Activated CD8-positive, alpha-beta memory T cell treated with anti-CD3 and anti-CD28 coated beads, Interleukin-2, amount 50 U/mL, for 24 hours (primary cell): Measurements from ENCODE around the gene OPHN1.
"Not testable (repeated sequence)": the region's sequence is repeated elsewhere in the genome, so short reads cannot be mapped to it uniquely, and the experiment has no call there.

ENCODE experiments used
- DNase-seq: peaks from one replicate; pipeline ENCODE4 v3.0.0-alpha.2; 2020; ENCODE audit errors: extremely low read depth

OPHN1 gene

DNA sequence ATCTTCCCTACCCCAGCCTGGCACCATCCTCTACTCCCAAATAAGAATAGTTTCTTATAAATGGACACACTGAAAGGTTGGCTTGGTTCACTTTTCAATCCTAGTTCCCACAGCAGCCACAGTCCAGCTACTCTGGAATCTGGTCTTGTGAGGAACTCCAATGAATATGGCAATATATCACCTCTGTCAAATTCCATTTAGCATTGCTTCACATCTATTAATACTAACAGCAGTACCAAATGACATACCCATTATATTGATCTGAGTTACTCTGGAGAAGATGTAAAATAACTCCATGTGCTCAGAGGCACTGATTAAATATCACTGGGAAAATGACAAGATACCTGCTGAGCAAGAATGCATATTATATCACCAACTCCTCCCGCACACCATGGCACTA lies 8.6 kb downstream of the OPHN1 start:
- DNase-seq = no peak

DNA sequence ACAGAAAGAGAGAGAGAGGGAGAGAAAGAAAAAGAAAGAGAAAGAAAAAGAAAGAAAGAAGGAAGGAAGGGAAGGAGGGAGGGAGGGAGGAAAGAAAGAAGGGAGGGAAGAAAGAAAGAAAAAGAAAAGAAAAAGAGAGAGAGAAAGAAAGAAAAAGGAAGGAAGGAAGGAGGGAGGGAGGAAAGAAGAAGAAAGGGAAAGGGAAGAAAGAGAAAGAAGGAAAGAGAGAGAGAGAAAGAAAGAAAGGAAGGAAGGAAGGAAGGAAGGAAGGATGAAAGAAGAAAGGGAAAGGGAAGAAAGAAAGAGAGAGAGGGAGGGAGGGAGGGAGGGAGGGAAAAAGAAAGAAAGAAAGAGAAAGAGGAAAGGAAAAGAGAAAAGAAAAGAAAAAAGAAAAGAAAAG lies 10.8 kb downstream of the OPHN1 start:
- DNase-seq = no peak

DNA sequence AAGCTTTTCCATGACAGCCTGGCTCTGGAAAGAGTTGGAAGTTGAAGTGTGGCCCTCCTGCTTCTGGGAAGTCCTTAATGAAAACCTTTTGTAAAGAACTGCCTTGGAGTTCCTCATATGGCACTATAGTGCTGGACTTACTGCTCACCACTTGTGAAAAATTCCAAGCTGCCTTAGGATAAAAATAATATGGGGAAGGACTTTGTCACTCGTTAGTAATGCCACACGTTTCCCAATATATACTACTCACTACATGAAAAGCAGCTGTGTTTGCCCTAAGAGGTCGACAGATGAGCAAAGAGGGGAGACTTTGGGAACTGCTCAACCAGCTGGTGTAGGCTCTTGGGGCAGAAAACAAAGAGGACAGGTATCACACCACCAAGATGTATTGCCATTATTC lies 11.7 kb downstream of the OPHN1 start:
- DNase-seq = no peak

DNA sequence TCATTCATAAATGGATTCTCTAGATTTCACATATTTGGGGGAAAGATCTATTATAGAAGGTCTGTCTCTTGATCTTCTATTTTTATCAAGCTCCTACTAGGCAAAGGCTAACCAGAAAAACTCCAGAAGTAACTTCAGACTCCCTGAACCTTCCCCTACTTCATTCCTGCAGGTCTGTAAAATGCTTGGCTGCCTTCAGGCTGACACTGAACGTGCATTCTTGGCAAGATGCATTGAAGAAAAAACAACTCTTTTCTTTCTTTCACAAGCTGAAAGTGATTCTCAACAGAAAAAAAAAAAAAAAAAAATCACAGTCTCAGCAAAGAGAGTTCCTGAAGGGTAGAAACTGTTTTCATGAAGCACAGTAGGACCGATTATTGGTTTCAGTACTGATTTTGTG lies 12.7 kb downstream of the OPHN1 start:
- DNase-seq = no peak

DNA sequence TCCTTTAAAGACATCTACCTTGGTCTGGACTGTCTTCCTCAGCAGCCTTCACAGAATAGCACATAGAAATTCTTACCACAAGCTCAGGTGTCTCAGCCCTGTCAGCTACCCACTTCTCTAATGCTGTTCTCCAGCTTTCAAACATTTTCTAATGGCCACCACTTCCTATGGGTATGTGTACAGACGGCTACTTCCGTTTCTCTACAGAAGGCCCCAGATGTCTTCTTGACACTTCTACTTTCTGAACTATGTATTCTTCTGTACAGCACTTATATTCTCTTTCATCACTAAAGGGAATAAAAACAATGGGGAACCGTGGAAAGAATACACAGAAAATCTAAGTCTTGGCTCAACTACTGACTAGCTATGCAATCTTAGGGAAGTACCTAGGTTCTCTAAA lies 13.3 kb downstream of the OPHN1 start:
- no peak for DNase-seq

DNA sequence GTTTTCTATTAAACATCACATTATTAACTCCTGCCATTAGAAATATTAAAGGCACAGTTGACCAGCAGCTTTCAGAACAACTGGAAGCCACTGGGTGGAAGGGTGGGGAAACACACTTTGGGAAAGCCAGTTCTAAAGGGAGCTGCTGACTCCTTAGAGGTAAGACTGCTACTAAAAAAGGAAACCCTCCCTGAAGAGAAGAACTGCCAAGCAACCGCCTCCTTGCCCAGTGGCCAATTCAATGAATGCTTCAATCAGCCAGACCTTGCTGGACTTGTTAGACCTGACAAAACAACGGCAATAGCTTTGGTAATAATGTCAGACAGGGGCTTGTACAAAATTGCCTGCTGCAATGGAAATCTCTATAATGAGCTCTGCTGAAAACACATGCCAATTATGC lies 15.6 kb downstream of the OPHN1 start:
- no peak for DNase-seq

DNA sequence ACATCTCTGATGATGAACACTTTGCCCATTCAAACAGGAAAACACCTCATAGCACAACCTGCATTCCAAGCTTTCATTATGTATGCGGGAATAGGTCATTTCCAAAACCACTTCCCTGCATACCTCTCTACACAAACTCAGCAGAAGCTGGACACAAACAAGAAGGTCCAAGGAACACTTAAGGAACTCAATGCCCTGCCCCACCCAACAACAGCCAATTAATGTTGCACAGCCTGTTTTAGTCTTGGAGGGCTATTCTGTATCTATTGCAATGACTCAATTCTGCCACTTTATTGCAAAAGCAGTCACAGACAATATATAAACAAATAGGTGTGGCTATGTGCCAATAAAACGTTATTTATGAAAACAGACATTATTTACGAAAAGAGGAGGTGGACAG lies 16.7 kb downstream of the OPHN1 start:
- no peak for DNase-seq

DNA sequence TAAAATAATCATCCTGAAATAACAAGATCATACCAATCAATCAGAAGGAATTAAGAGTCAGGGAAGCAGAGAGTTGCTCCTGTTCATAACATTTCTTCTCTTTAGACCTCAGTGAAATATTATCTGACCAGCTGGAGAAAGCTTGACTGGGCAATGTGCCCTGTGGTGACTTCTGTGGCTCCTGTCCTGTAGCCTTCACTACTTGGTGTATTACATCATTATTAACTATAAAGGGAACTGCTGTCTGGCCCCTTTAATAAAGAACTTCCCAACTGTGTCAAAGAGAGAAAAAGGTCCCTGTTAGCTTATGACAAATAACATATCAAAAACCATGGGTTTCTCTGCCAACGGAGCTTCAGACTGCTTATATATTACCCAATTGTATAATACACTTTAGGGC lies 18.0 kb downstream of the OPHN1 start:
- no peak for DNase-seq

DNA sequence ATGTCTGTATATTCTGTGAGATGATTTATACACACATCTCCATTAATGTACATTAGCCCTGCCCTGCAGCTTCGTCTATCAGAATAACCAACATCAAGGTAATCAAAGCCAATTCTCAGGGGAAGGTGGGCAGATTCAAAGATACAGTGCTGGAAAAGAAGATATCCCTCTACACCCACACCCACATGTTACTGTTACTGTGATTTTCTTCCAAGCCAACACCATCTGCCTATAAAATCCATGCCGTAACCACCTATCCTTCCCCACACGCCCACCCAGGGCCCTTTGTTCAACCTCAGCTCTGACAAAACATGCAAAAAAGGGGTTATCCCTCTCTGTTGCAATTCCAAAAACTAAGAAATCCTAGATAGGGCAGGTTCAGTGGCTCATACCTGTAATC lies 20.0 kb downstream of the OPHN1 start:
- DNase-seq = no peak

DNA sequence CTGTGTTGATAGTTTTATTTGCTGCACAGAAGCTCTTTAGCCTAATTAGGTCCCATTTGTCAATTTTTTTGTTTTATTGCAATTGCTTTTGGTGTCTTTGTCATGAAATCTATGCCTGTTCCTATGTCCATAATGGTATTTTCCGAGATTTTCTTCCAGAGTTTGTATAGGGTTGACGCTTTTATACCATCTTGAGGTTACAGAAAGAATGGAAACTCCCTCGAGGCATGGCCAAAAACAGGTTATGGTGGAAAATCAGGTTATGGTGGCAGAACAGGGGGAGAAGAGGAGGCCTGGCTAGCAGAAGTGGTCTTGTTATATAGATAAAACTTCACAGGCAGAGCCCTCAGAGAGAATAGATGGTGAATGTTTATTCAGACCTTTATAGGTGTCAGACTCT lies 21.6 kb downstream of the OPHN1 start:
- DNase-seq = no peak

DNA sequence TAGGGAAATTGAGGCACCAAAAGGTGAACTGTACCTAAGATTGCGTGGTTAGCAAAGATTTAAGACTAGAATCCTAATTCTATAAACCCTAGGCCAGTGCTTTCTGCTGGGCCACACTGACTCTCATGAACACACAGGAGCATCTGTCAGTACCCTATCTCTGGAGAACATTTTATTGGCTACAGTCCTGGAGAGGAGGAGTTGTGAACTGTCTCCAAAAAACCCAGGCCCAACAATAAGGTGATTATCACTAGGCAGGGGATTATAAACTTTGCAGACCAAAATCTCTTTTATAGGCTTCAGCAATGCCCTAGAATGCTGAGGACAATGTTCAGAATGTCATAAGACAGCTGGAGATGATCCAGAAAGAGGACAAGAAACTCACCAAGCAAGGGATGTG lies 24.1 kb downstream of the OPHN1 start:
- no peak for DNase-seq

DNA sequence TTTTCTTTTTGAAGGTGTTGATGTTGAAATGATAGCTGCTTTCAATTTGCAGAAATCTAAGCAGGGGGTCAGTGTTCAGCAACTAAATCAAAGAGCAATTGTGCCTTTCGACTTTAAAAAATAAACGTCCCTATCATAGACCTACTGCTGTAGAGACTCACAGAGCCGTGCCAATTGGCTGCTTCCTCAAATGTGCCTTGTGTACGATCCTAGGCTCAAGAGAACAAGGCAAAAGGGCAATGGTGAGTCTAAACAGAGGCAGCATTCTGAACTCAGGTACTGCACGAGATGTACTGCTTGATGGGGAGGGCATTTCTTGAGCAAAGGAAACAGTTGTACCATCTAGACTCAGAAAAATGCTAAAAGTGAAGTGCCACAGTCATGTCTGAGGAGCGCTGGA lies 29.8 kb downstream of the OPHN1 start:
- no peak for DNase-seq

DNA sequence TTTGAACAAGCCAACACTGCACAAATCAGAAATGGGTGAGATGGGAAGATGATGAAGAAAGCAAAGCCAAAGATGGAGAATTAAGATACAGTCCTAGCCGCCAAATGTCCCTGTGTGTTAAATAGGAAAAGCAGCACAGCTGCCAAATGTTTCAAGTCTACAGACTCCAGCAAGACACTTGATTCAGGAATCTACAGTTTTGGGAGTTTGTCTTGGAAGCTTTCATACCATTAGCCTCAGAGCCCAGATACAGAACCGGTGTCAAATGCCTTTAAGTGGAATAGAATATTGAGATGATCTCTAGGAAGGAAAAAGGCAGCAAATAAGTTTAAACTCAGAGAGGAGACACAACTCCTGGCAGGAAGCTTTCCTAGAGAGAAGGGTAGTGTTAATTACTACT lies 30.3 kb downstream of the OPHN1 start:
- no peak for DNase-seq

DNA sequence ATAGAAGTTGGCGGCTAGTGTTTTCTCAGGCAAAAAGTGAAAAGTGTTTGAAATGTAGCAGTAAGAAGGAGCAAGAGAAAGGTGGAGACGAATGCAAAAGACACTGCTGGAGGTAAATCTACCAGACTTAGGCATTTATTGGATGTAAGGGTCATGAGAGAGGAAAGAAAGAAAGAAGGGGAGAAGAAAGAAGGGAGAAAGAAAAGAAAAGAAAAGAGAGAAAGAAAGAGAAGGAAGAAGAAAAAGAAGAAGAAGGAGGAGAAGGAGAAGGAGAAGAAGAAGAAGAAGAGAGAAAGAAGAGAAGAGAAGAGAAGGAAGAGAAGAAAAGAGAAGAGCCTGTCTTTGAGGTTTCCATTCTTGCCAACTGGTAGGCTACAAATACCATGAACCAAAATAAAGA lies 31.2 kb downstream of the OPHN1 start:
- DNase-seq = no peak

DNA sequence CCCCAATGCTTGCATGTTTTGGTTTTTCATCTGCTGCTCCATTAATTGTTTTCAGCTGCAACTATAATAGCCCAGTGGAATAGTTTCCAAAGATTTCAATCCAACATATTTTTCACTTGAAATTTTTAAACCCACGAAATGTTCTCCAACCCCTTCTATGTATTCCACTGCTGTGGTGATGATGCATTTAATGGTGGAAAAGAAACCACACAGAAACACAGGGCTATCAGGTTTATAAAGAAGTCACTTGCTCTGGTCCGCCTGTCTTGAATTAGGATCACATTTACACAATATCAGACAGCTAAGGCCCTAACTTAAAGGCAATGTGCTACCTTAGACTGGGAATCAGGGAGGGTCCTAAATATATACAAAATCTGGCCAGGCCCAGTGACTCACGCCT lies 35.0 kb downstream of the OPHN1 start:
- no peak for DNase-seq

DNA sequence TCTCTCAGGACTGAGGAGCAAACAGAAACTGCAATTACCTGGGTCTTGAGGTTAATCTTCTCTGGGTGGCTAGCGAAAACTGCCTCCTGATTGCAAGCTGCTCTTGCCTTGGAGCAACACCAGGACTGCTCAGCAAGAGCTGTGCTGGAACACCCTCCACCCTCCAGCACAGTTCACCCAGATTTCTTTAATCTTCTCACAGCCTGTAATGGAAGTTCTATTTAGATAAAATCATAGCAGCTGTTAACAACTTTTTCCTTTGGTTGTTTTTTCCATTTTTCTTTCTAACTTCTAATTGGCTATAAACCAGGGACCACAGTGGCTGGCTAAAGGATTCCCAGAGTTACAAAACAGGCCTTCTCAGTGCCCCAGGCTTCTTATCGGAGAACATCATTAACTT lies 36.3 kb downstream of the OPHN1 start:
- DNase-seq = no peak

DNA sequence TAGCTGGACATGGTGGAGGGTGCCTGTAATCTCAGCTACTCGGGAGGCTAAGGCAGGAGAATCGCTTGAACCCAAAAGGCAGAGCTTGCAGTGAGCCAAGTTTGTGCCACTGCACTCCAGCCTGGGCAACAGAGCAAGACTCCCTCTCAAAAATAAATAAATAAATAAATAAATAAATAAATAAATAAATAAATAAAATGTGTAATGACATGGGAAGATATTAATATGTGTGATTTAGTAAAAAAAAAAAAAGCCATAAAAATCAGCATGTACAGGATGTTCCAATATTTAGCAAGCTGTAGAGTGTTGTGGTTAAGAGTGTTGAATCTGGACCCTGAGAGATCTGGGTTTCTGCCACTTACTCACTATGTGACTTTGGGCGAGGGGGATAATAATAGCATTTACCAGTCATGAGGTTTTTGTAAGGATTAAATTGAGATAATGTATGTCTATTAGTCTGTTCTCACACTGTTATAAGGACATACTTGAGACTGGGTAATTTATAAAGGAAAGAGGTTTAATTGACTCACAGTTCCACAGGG lies 43.8 kb downstream of the OPHN1 start:
- not testable (repeated sequence) for DNase-seq

DNA sequence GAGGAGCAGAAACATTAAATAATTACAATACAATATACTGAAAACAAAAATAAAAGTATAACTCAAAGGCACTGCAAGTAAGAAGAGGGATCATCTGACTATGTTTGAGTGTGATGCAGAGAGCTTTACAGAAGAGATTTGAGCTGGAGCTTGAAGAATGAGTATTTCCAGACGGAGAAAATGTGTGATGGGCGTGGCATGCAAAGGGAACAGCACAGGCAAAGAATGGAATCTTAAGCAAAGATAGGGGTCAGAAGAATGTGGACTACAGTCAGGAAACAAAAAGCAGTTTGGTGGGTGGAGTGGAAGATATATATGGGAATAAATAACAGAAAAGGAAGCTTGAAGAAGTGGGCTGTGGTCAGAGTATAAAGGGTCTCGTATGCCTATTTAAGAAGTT lies 45.5 kb downstream of the OPHN1 start:
- no peak for DNase-seq

DNA sequence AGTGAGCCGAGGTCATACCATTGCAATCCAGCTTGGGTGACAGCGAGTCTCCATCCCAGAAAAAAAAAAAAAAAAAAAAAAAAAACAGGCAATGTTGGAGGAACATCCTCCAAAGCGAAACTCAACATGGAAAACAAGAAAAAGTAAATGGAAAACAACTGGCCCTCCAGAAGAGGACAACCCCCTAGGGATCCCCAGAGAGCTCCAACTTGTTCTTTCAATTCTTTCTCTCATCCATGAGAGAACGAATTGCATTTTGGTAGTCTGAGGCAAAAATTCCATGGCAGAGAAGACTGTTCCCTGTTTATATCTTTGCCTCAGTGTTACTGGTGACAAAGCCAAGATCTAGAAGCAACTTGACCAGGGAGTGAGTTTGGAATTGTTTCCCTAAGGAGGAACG lies 49.8 kb downstream of the OPHN1 start:
- no peak for DNase-seq

DNA sequence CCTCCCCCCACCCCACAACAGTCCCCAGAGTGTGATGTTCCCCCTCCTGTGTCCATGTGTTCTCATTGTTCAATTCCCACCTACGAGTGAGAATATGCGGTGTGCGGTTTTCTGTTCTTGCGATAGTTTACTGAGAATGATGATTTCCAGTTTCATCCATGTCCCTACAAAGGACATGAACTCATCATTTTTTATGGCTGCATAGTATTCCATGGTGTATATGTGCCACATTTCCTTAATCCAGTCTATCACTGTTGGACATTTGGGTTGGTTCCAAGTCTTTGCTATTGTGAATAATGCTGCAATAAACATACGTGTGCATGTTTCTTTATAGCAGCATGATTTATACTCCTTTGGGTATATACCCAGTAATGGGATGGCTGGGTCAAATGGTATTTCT lies 55.7 kb downstream of the OPHN1 start:
- DNase-seq = not testable (repeated sequence)

DNA sequence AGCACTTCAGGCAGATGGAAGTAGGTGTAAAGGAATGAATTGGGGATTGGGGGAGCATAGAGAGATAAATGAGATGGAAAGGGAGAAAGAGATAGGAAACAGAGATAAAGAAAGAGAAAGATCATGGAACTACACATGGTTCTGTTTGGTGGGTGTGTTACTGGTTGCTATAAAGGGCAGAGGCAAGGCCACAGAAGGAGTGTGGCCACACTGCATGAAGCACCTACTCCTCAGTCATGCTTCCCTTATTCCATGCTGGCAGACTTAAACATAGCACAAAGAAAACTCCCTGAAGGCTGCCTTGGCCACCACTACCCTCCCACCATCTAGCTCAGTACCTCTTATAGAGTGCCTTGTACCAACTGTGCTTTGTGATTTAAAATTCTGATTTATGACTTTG lies 56.9 kb downstream of the OPHN1 start:
- DNase-seq = no peak

DNA sequence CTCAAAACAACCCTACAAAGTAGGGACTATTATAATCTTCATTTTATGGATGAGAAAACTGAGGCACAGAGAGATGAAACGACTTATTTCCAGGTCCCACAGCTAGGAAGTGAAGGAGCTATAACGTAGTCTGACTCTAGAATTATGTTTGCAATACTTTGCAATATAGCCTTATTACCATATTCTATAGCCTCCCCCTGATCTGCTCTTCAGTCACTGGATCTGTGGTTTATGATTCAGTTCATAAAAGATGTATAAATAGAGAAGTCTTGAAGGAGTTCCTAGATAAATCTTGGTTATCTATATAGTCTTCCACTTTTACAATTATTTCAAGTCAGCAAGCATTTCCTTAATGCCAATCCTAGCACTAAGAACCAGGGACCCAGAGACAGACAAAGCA lies 57.5 kb downstream of the OPHN1 start:
- no peak for DNase-seq

DNA sequence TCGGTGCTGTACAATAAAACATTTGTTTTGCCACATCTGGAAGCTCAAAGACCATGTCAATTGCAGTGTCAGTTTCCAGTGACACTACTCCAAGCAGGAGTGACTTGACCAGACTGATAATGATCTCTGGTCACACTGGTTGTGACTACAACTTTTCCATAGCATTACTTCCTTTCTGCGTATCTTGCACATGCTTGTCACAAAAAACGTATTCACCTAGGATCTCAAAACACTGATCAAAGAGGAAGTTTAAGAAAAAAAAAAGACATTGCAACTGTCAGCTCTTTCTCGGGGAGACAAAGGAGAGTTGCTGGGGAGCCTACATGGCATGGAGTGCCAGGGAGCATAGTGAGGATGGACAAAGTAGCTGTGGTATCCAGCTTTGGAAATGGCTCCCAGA lies 60.6 kb downstream of the OPHN1 start:
- no peak for DNase-seq

DNA sequence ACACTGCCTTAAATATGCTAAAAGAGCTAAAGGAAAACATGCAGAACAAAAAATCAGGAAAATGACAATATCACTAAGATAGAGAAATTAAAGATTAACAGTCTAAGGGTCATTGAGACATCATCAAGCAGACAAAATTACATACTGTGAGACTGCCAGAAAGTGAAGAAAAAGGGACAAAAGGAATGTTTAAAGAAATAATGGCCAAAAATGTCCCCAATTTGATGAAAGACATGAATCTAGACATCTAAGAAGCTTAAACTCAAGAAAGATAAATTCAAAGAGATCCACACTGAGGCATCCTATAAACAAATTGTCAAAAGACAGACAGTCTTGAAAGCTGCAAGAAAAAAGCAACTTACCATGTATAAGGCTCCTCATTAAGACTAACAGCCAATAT lies 63.7 kb downstream of the OPHN1 start:
- no peak for DNase-seq

DNA sequence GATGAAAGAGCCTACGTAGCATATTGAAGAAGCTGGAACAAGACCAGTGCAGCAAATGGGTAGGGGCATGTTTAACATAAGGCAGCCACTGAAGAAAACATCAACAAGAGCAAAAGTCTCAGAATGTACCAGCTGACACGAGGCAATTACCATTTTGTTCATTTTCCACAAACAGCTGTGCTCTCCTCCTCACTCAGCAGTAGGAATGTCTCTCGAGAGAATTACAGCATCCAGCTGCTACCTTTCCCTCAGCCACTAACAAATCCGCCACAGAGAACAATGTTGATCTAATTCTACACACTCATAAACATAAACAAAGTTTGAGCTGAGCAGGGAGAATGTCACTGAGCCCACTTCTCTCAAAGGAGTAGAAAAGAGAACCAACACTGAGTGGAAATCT lies 68.0 kb downstream of the OPHN1 start:
- no peak for DNase-seq
